ENCODE results near the gene SCGB3A1. TPM values are rescaled to one million over a fixed set of nuclear protein-coding genes. Genes with fewer than 3 reads are reported as not detected.

The SCGB3A1 gene
- total RNA-seq, 4 donors from 2014 or later = not detected

GRCh38 chr5:180598316-180598701 is 7.0 kb upstream of the SCGB3A1 start:
- H3K4me1 ChIP-seq = no peaks in the 10 kb centered on the region
- no peaks in the 10 kb centered on the region for H3K36me3 ChIP-seq
- in situ Hi-C loops (cut with MboI; ENCODE audit: low sequenced_read_pairs in 4 of 4) = no loop called here
- H3K9me3 ChIP-seq = no peaks in the 10 kb centered on the region
- no peak overlapping the region for H3K27ac ChIP-seq
- H3K4me3 ChIP-seq = no peak overlapping the region
- TF ChIP-seq POLR2A (IDR thresholded peaks at IDR 0.05) (no peak), CTCF (IDR thresholded peaks at IDR 0.05 in 4 of 5, conservative IDR thresholded peaks at IDR 0.05 in 1 of 5) (no peak)
- H3K27me3 ChIP-seq = no peaks in the 10 kb centered on the region
- intact Hi-C loops (cut with DNase I; ENCODE audit: low total_unique reads) = no loop called here
- ATAC-seq = no peak
- DNase-seq = no peak

GRCh38 chr5:180596668-180597231 is 5.5 kb upstream of the SCGB3A1 start:
- Histone ChIP-seq H3K36me3 (no peaks in the 10 kb centered on the region), H3K4me1 (no peaks in the 10 kb centered on the region), H3K9me3 (no peaks in the 10 kb centered on the region), H3K27ac (no peak overlapping the region), H3K27me3 (peaks cover 0 to 8% (median 3%) of the 10 kb centered on the region in 3 donors), H3K4me3 (no peak overlapping the region)
- ATAC-seq (no peak), DNase-seq (no peak)
- intact Hi-C loops (cut with DNase I; ENCODE audit: low total_unique reads) = no loop called here
- no peak for TF ChIP-seq CTCF (IDR thresholded peaks at IDR 0.05 in 4 of 5, conservative IDR thresholded peaks at IDR 0.05 in 1 of 5)
- no peak for TF ChIP-seq POLR2A (IDR thresholded peaks at IDR 0.05)
- in situ Hi-C loops (cut with MboI; ENCODE audit: low sequenced_read_pairs in 4 of 4) = no loop called here

- no peak for TF ChIP-seq POLR2A (IDR thresholded peaks at IDR 0.05)
- no peak for TF ChIP-seq CTCF (IDR thresholded peaks at IDR 0.05 in 4 of 5, conservative IDR thresholded peaks at IDR 0.05 in 1 of 5)
- in situ Hi-C loops (cut with MboI; ENCODE audit: low sequenced_read_pairs in 4 of 4) = no loop called here
Observed at GRCh38 chr5:180596115-180596667, 4.9 kb upstream of the SCGB3A1 start.

GRCh38 chr5:180595381-180596114 is 4.2 kb upstream of the SCGB3A1 start:
- in situ Hi-C loops (cut with MboI; ENCODE audit: low sequenced_read_pairs in 4 of 4) = no loop called here
- H3K36me3 ChIP-seq = no peaks in the 10 kb centered on the region
- H3K4me1 ChIP-seq = no peaks in the 10 kb centered on the region
- no peak overlapping the region for H3K27ac ChIP-seq
- TF ChIP-seq CTCF (IDR thresholded peaks at IDR 0.05 in 4 of 5, conservative IDR thresholded peaks at IDR 0.05 in 1 of 5) (no peak), POLR2A (IDR thresholded peaks at IDR 0.05) (no peak)
- no peak overlapping the region for H3K4me3 ChIP-seq
- H3K9me3 ChIP-seq = no peaks in the 10 kb centered on the region
- intact Hi-C loops (cut with DNase I; ENCODE audit: low total_unique reads) = no loop called here
- H3K27me3 ChIP-seq = peaks cover 6 to 19% (median 13%) of the 10 kb centered on the region in 3 donors
- no peak for ATAC-seq
- DNase-seq = no peak

More at GRCh38 chr5:180596115-180596667, 4.9 kb upstream of the SCGB3A1 start:
- no peaks in the 10 kb centered on the region for H3K4me1 ChIP-seq
- no peaks in the 10 kb centered on the region for H3K36me3 ChIP-seq
- no peak for DNase-seq
- no peaks in the 10 kb centered on the region for H3K9me3 ChIP-seq
- H3K27me3 ChIP-seq = peaks cover 0 to 12% (median 8%) of the 10 kb centered on the region in 3 donors
- no peak for ATAC-seq
- intact Hi-C loops (cut with DNase I; ENCODE audit: low total_unique reads) = no loop called here
- H3K27ac ChIP-seq = no peak overlapping the region
- no peak overlapping the region for H3K4me3 ChIP-seq
